ENCODE data around the gene C1QTNF5.

DNA sequence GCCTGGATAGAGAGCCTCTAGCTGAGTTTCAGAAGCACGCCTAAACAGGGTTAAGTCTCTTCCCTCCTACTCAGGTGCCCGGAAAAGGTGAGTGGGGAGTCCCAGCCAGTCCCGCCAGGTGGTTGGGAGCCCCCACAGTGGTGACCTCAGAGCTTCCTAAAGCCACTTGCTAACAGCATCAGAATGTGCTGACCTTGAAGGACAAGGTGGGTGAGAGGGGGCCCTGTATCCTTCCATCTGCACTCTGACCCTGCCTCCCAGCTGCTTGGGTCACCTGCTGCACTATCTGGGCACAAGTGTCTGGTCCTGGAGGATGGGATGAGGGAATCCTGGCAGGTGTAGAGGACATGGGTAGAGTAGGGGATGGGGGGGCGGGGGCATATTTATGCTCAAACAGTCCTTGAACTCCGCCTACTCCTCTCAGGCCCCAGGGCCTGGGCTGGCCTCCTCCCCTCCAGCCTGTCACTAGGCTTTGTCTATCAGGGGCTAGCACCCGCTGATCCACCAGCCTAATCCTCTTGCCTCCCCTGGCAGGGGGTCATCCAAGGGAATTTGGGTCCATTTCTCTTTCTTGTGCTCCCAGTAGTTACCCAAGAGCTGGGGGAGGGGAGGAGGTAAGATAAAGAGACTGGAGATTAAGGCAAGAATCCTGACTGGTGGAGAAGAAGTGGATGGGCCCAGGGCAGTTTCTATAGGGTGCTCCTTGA lies 37.4 kb upstream of the C1QTNF5 start:
- TF ChIP-seq POLR2A (IDR thresholded peaks at IDR 0.05), result no peak
- TF ChIP-seq, protein P1, sequence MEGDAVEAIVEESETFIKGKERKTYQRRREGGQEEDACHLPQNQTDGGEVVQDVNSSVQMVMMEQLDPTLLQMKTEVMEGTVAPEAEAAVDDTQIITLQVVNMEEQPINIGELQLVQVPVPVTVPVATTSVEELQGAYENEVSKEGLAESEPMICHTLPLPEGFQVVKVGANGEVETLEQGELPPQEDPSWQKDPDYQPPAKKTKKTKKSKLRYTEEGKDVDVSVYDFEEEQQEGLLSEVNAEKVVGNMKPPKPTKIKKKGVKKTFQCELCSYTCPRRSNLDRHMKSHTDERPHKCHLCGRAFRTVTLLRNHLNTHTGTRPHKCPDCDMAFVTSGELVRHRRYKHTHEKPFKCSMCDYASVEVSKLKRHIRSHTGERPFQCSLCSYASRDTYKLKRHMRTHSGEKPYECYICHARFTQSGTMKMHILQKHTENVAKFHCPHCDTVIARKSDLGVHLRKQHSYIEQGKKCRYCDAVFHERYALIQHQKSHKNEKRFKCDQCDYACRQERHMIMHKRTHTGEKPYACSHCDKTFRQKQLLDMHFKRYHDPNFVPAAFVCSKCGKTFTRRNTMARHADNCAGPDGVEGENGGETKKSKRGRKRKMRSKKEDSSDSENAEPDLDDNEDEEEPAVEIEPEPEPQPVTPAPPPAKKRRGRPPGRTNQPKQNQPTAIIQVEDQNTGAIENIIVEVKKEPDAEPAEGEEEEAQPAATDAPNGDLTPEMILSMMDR (IDR thresholded peaks at IDR 0.05), result no peak
